IMR-90 (cell line): ENCODE results near the gene ADAMTSL1. TPM values are rescaled to one million over a fixed set of nuclear protein-coding genes. Genes with fewer than 3 reads are reported as not detected.

Experiments
- ATAC-seq: fragments of 200-7000 bp; cut with Tn5 transposase; 2 replicates; pipeline ENCODE4 v1.9.1; 2020; ENCODE audit warnings: low read depth, mild to moderate bottlenecking, moderate library complexity
- BruUV-seq: library from RNA; stranded (reverse); fragments of 400-500 nt; replicated peaks from 2 replicates; lab custom pipeline; 2021; lab: Mats Ljungman, UMichigan
- CTCF ChIA-PET: fragments of 300-600 bp; formaldehyde crosslinking; extraction: SDS; loops from one replicate; lab custom pipeline; 2021; ENCODE audit warnings: antibody characterized with exemption; lab: Yijun Ruan, JAX
- POLR2A ChIA-PET: fragments of 300-600 bp; sonication (Branson Sonifier 250); formaldehyde crosslinking; loops from one replicate; lab custom pipeline; 2022; ENCODE audit warnings: antibody characterized with exemption; ENCODE audit not compliant: unreplicated experiment; lab: Charles Lee
- DNase-seq: peaks from one replicate; pipeline ENCODE4 v3.0.0; 2013
- H2AFZ ChIP-seq: replicated peaks from 2 replicates; pipeline ENCODE3; 2013; ENCODE audit warnings: low read length, mild to moderate bottlenecking; ENCODE audit not compliant: poor library complexity
- H2AK5ac ChIP-seq: 2 replicates; pipeline ENCODE4 v1.6.1; 2013; ENCODE audit warnings: low read depth, low read length, inconsistent platforms
- H2AK9ac ChIP-seq: replicated peaks from 2 replicates; pipeline ENCODE3; 2013; ENCODE audit warnings: mild to moderate bottlenecking, low read depth, low read length, moderate library complexity; ENCODE audit not compliant: poor library complexity
- H2BK120ac ChIP-seq: 2 replicates; pipeline ENCODE4 v1.6.1; 2013; ENCODE audit warnings: low read depth, low read length, inconsistent platforms
- H2BK15ac ChIP-seq: 3 replicates; pipeline ENCODE4 v1.6.1; 2013; ENCODE audit warnings: low read depth, low read length, inconsistent platforms
- H2BK20ac ChIP-seq: 2 replicates; pipeline ENCODE4 v1.6.1; 2013; ENCODE audit warnings: low read depth, mild to moderate bottlenecking, inconsistent platforms, low read length, moderate library complexity
- H2BK5ac ChIP-seq: 2 replicates; pipeline ENCODE4 v1.6.1; 2013; ENCODE audit warnings: mild to moderate bottlenecking, low read depth, low read length, inconsistent platforms; ENCODE audit not compliant: poor library complexity, severe bottlenecking
- H3K14ac ChIP-seq: replicated peaks from 2 replicates; pipeline ENCODE4 v1.6.1; 2013; ENCODE audit warnings: low read depth, low read length, inconsistent platforms
- H3K18ac ChIP-seq: 2 replicates; pipeline ENCODE4 v1.6.1; 2013; ENCODE audit warnings: low read depth, low read length, control low read depth
- H3K23ac ChIP-seq: 2 replicates; pipeline ENCODE4 v1.6.1; 2013; ENCODE audit warnings: low read depth, low read length, inconsistent platforms
- H3K27ac ChIP-seq: 2 replicates; pipeline ENCODE4 v1.5.1; 2013; ENCODE audit warnings: mild to moderate bottlenecking, control low read depth, low read length; ENCODE audit not compliant: insufficient read depth
- H3K27me3 ChIP-seq: 2 replicates; pipeline ENCODE4 v1.6.1; 2013; ENCODE audit warnings: low read length; ENCODE audit not compliant: control insufficient read depth, insufficient read depth
- H3K36me3 ChIP-seq: 2 replicates; pipeline ENCODE4 v1.6.1; 2013; ENCODE audit warnings: low read length, mixed read lengths; ENCODE audit not compliant: control insufficient read depth, insufficient read depth
- H3K4ac ChIP-seq: 2 replicates; pipeline ENCODE4 v1.6.1; 2013; ENCODE audit warnings: low read depth, low read length, inconsistent platforms
- H3K4me1 ChIP-seq: 2 replicates; pipeline ENCODE4 v1.6.1; 2013; ENCODE audit warnings: low read length, mixed read lengths; ENCODE audit not compliant: control insufficient read depth, insufficient read depth
- H3K4me2 ChIP-seq: 2 replicates; pipeline ENCODE4 v1.6.1; 2013; ENCODE audit warnings: low read depth, mild to moderate bottlenecking, control low read depth, low read length, moderate library complexity
- H3K4me3 ChIP-seq: 2 replicates; pipeline ENCODE4 v1.5.1; 2013; ENCODE audit warnings: low read depth, mild to moderate bottlenecking, control low read depth, low read length, moderate library complexity; ENCODE audit not compliant: insufficient read depth
- H3K56ac ChIP-seq: 2 replicates; pipeline ENCODE4 v1.6.1; 2013; ENCODE audit warnings: low read length, inconsistent platforms; ENCODE audit not compliant: insufficient read depth; ENCODE audit errors: extremely low read depth
- H3K79me1 ChIP-seq, 2 experiments: 2 replicates each; pipeline ENCODE4 v1.6.1; 2013; ENCODE audit warnings: low read length in 2 of 2, inconsistent platforms in 1 of 2, low read depth in 1 of 2
- H3K9ac ChIP-seq: 2 replicates; pipeline ENCODE4 v1.6.1; 2013; ENCODE audit warnings: low read depth, low read length, control low read depth
- H3K9me1 ChIP-seq: 2 replicates; pipeline ENCODE4 v1.6.1; 2013; ENCODE audit warnings: low read length, inconsistent platforms; ENCODE audit not compliant: insufficient read depth
- H3K9me3 ChIP-seq: 2 replicates; pipeline ENCODE4 v1.6.1; 2013; ENCODE audit warnings: low read length; ENCODE audit not compliant: control insufficient read depth, insufficient read depth
- H4K20me1 ChIP-seq: 2 replicates; pipeline ENCODE4 v1.6.1; 2013; ENCODE audit warnings: low read length, inconsistent platforms; ENCODE audit not compliant: insufficient read depth
- H4K5ac ChIP-seq: 2 replicates; pipeline ENCODE4 v1.6.1; 2013; ENCODE audit warnings: mild to moderate bottlenecking, low read depth, low read length, control low read depth
- H4K8ac ChIP-seq, 2 experiments: 2 replicates each; pipeline ENCODE4 v1.6.1; 2013; ENCODE audit warnings: low read depth in 2 of 2, low read length in 2 of 2, control low read depth in 1 of 2, inconsistent platforms in 1 of 2
- H4K91ac ChIP-seq: 2 replicates; pipeline ENCODE4 v1.6.1; 2013; ENCODE audit warnings: low read depth, low read length, inconsistent platforms; ENCODE audit not compliant: insufficient read depth
- BHLHE40 ChIP-seq: fragments of 150-350 bp; IDR thresholded peaks from 2 replicates; pipeline ENCODE4 v1.6.1; 2016; ENCODE audit warnings: mild to moderate bottlenecking, low read depth, low read length
- FOS ChIP-seq: fragments of 150-350 bp; IDR thresholded peaks from 2 replicates; pipeline ENCODE4 v1.6.1; 2016; ENCODE audit warnings: low read depth, low read length
- SMC3 ChIP-seq: fragments of 150-350 bp; IDR thresholded peaks from 2 replicates; pipeline ENCODE4 v1.6.1; 2016; ENCODE audit warnings: low read depth, mild to moderate bottlenecking, antibody characterized with exemption, low read length, moderate library complexity
- WGBS, 2 experiments: methylation state at CpG; one replicate each; pipeline versions ENCODE4 v1.1.5 to v1.1.7; 2013; ENCODE audit warnings: missing lambda C conversion rate in 2 of 2; ENCODE audit not compliant: insufficient read length in 1 of 2; ENCODE audit errors: extremely low coverage in 2 of 2; 5-methylcytosine and 5-hydroxymethylcytosine counted together
- dilution Hi-C: fragments of 300-500 bp; cut with HindIII; formaldehyde crosslinking; loops from one replicate; pipeline ENCODE4 v1.14.3; 2018; ENCODE audit warnings: low sequenced_read_pairs; ENCODE audit not compliant: unreplicated experiment
- in situ Hi-C: fragments of 300-500 bp; cut with MboI; formaldehyde crosslinking; loops from 3 replicates; pipeline ENCODE4 v1.14.3; 2019; ENCODE audit warnings: low sequenced_read_pairs, inconsistent platforms, mixed read lengths
- intact Hi-C: fragments of 100-400 bp; cut with micrococcal nuclease; formaldehyde crosslinking; loops from 2 replicates; pipeline ENCODE4 v1.10.0; 2022
- polyA plus RNA-seq, 3 experiments: library from polyadenylated mRNA; depleted of rRNA; stranded (reverse); fragments of >200 nt; gene quantifications; 2 replicates each; pipeline ENCODE4 v1.2.3, GENCODE V29; 2012; ENCODE audit warnings: low replicate concordance in 1 of 3
- total RNA-seq: library from RNA; depleted of rRNA; stranded (reverse); fragments of >200 nt; gene quantifications from 2 replicates; pipeline ENCODE4 v1.2.3, GENCODE V29; 2012

Gene ADAMTSL1
- total and polyA plus RNA-seq, 2 of the 4 experiments (the other 2 are of a cell fraction) = 38.2 to 62.2 TPM

GRCh38 chr9:18487611-18488010 is 13.7 kb downstream of the ADAMTSL1 start:
- TF ChIP-seq BHLHE40 (no peak), SMC3 (no peak), FOS (no peak)
- Histone ChIP-seq H2AFZ (no peak overlapping the region), H3K4ac (no peak overlapping the region), H4K8ac (no peak overlapping the region), H4K91ac (no peak overlapping the region), H3K14ac (no peak overlapping the region; the same call in 1 of the 2 replicates), H2BK15ac (no peak overlapping the region), H2BK120ac (peak overlapping the region; percentile 46; the same call in 1 of the 2 replicates), H3K18ac (no peak overlapping the region), H2BK20ac (no peak overlapping the region), H2AK5ac (no peak overlapping the region), H3K9me1 (peaks cover 9% of the 10 kb centered on the region; the same call in 1 of the 2 replicates), H2BK5ac (no peak overlapping the region), H3K27me3 (no peaks in the 10 kb centered on the region), H3K79me1 (peaks cover 0 to 10% of the 10 kb centered on the region in 2 experiments; a peak in 1 of 4 replicates), H3K23ac (no peak overlapping the region), H3K4me1 (peaks cover 6% of the 10 kb centered on the region), H3K4me3 (no peak overlapping the region), H3K36me3 (no peaks in the 10 kb centered on the region), H3K56ac (no peak overlapping the region), H2AK9ac (no peak overlapping the region), H4K5ac (no peak overlapping the region), H3K27ac (no peak overlapping the region), H3K9ac (no peak overlapping the region), H4K20me1 (no peaks in the 10 kb centered on the region), H3K9me3 (no peaks in the 10 kb centered on the region), H3K4me2 (no peak overlapping the region)
- intact Hi-C loops (no loop called here), in situ Hi-C loops (loop anchor here (25.0 kb wide), 1 partner anchor 675 kb away; no protein-coding TSS in a partner anchor), dilution Hi-C loops (no loop called here)
- no peak for DNase-seq
- ChIA-PET POLR2A (no interaction called here), CTCF (no interaction called here)
- no CpG with 5 or more reads among the region's 7 CpGs for WGBS, 2 experiments
- no peak for ATAC-seq
- no TSS peak for BruUV-seq
